ENCODE results near the gene CPEB1.

The CPEB1 gene

DNA sequence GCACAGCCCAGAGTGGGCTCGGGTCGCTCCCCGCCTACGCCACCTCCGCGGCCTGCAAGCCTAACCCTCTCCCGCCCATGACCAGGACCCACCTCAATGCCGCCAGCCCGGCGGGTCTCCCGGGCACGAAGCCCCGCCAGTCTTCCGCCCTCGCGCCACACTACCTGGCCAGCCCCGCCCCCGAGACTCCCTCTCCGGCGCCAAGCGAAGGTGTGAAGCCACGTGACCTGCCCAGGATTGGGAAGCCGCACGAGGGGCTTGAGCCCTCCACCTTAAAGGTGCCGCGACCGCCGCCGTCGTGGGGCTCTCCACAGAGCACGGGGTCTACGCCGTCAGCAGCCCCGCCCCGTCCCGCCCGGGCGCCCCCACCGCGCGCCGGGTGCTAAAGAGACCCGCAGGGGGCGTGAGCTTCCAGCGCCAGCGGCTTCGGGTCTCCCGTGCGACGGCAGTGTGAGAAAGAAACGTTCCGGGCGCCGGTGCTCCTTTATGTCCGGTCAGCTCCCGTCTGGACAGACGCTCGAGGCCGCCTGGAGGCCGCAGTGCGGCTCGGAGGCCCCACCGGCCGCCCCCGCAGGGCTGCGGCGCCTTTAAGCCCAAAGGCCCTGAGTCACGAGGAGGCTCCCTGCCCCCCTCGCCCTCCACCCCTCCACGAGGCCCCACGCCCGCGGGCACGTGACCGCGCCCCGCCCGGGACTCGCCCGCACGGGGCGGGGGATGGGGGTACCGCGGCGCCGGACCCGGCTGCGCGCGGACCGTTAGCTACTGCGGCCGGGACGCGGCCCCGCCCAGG lies at the start of gene CPEB1:
Gene CPEB1 (minus strand): TSS at position 319 of the 790 bp plus-strand sequence. CDS start 18,904 bp downstream, outside the sequence.
- no peak within 1 kb of the TSS for H3K27ac ChIP-seq (ENCODE audit: low read depth, low read length)
- H3K36me3 ChIP-seq (ENCODE audit: control insufficient read depth, insufficient read depth, low read length): no peaks in the 10 kb centered on the region
- H3K4me1 ChIP-seq (ENCODE audit: control insufficient read depth, insufficient read depth, low read length): no peaks in the 10 kb centered on the region
- H3K9ac ChIP-seq (ENCODE audit: low read depth, low read length): no peak within 1 kb of the TSS
- H3K4me3 ChIP-seq (ENCODE audit: low read depth, low read length): peak within 1 kb of the TSS; percentile 51
- H3K9me3 ChIP-seq (ENCODE audit: control insufficient read depth, insufficient read depth, low read length): 0 out of 2 replicates have a peak, but pooled peaks cover 2% of the 10 kb centered on the region
- peaks cover 59% of the 10 kb centered on the region for H3K27me3 ChIP-seq (ENCODE audit: control insufficient read depth, insufficient read depth, low read length)

DNA sequence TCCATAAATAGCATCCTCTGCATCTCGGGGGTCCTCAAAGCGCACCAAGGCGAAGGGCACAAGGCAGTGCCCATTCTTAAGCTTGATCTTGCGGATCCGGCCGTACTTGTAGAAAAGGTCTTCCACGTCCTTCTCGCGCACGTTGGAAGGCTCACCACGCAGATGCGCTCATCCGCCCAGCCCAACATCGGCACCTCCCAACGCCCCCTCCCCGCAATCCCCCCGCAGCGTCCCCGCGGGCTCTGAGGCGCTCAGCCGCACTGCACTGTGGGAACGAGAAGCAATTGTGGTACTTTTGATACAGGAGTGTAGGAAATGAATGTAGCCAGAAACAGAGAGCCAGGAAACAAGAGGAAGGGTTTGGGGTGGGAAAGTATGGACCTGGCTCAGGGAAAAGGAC lies 45.0 kb upstream of the CPEB1 start:
- no peaks in the 10 kb centered on the region for H3K36me3 ChIP-seq (ENCODE audit: control insufficient read depth, insufficient read depth, low read length)
- H3K4me3 ChIP-seq (ENCODE audit: low read depth, low read length): no peak overlapping the region
- H3K27me3 ChIP-seq (ENCODE audit: control insufficient read depth, insufficient read depth, low read length): no peaks in the 10 kb centered on the region
- no peak overlapping the region for H3K9ac ChIP-seq (ENCODE audit: low read depth, low read length)
- H3K27ac ChIP-seq (ENCODE audit: low read depth, low read length): no peak overlapping the region
- H3K9me3 ChIP-seq (ENCODE audit: control insufficient read depth, insufficient read depth, low read length): no peaks in the 10 kb centered on the region
- H3K4me1 ChIP-seq (ENCODE audit: control insufficient read depth, insufficient read depth, low read length): no peaks in the 10 kb centered on the region

DNA sequence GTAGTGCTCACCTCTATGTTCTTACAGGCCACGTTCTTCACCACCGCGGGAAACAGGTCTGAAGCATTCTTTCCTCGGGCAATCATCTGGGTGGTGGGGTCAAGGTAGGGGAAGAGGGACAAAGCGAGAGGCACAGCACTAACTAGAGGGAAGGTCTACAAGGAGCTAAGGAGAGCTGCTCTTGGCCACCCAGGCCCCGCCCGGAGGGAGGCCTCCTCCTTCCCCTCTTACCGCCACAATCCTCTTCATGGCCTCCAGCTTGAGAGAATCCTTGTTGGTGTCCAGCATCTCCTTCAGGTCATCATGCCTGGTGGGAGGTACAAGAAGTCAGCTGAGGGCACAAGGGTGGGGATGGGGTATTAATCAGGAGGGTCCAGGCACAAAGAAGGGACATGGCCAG lies 42.0 kb upstream of the CPEB1 start:
- no peak overlapping the region for H3K9ac ChIP-seq (ENCODE audit: low read depth, low read length)
- H3K27ac ChIP-seq (ENCODE audit: low read depth, low read length): no peak overlapping the region
- H3K36me3 ChIP-seq (ENCODE audit: control insufficient read depth, insufficient read depth, low read length): no peaks in the 10 kb centered on the region
- H3K4me3 ChIP-seq (ENCODE audit: low read depth, low read length): no peak overlapping the region
- H3K27me3 ChIP-seq (ENCODE audit: control insufficient read depth, insufficient read depth, low read length): no peaks in the 10 kb centered on the region
- no peaks in the 10 kb centered on the region for H3K4me1 ChIP-seq (ENCODE audit: control insufficient read depth, insufficient read depth, low read length)
- no peaks in the 10 kb centered on the region for H3K9me3 ChIP-seq (ENCODE audit: control insufficient read depth, insufficient read depth, low read length)

DNA sequence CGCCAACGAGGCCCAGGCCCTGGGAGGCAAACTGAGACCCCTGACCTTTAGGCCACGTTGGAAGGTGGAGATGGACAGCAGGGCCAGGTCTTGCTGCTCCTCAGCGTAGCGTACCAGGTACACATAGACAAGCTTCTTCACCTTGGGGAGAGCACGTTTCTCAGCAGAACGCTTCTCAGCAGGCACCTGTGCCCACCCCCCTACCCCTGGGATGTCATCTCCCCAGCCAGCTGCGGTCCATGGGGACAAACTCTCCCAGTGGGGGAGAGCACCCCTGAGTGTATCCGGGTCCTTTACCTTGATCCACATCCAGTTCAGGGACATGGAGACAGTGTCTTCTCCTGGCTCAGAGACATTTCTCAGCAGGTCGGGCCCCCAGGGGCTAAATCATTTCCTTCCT lies 41.5 kb upstream of the CPEB1 start:
- Histone ChIP-seq H3K9me3 (ENCODE audit: control insufficient read depth, insufficient read depth, low read length) (no peaks in the 10 kb centered on the region), H3K4me1 (ENCODE audit: control insufficient read depth, insufficient read depth, low read length) (no peaks in the 10 kb centered on the region), H3K27me3 (ENCODE audit: control insufficient read depth, insufficient read depth, low read length) (no peaks in the 10 kb centered on the region), H3K27ac (ENCODE audit: low read depth, low read length) (no peak overlapping the region), H3K9ac (ENCODE audit: low read depth, low read length) (no peak overlapping the region), H3K36me3 (ENCODE audit: control insufficient read depth, insufficient read depth, low read length) (no peaks in the 10 kb centered on the region), H3K4me3 (ENCODE audit: low read depth, low read length) (no peak overlapping the region)

DNA sequence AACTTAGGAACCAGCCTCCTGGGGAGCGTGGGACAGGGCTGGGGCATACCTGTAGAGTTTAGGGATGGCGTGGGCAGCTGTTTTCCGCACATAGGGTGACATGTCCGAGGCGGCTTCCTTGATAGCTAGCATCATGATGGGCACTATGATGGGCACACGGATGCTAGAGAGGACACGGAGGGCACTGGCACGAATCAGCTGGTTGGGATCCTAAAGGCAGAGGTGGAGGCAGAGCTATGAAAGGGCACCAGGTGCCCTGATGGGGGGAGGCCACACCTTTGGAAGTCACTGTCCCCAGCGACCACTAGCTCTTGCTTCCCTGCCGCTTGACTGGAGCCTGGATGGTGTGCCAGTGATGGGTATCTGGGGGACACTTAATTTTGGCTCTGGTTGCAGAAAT lies 34.2 kb upstream of the CPEB1 start:
- Histone ChIP-seq H3K27me3 (ENCODE audit: control insufficient read depth, insufficient read depth, low read length) (peaks cover 5% of the 10 kb centered on the region), H3K9me3 (ENCODE audit: control insufficient read depth, insufficient read depth, low read length) (no peaks in the 10 kb centered on the region), H3K4me3 (ENCODE audit: low read depth, low read length) (peak overlapping the region; percentile 80), H3K27ac (ENCODE audit: low read depth, low read length) (no peak overlapping the region), H3K36me3 (ENCODE audit: control insufficient read depth, insufficient read depth, low read length) (no peaks in the 10 kb centered on the region), H3K4me1 (ENCODE audit: control insufficient read depth, insufficient read depth, low read length) (peaks cover 8% of the 10 kb centered on the region; the same call in 1 of the 2 replicates), H3K9ac (ENCODE audit: low read depth, low read length) (peak overlapping the region; percentile 87; the same call in 1 of the 2 replicates)

DNA sequence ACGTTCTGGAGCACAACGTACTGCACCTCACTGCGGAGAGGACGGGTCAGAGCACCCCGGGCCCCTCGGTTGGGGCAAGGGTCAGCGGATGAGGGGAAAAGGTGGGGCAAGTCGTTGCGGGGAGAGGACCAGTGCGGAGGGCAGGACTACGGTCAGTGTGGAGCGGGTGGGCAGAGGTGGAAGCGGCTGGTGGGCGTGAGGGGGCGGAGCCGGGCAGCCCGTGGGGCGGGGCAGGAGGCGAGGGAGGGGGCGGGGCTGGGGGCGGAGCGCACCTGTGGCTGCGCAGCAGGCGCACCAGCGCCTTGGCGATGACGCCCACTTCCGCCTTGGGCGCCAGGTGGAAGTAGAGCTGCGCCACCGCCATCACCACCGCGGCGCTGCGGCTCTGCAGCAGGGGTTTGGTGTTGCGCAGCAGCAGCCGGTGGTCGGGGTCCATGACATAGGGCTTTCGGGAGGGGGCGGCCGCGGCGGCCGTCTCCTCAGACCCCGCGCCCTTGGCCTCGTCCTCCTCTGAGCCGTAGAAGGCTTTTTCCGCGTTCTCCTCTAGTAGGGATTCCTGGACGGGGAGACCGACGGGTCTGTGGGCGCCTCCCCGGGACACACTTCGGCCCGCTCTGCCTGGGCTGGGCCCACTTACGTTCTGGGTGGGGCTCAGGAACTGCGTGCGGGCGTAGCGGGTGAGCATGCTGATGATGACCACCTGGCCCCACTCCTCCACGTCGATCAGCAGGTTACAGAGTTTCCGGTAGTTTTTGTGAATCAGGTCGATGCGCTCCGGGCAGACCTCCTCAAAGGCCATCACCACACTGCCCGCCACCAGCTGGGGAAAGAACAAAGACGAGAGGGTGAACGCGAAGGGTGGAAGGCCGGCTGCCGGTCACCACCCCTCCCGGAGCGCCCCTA lies 33.3 kb upstream of the CPEB1 start:
- no peaks in the 10 kb centered on the region for H3K9me3 ChIP-seq (ENCODE audit: control insufficient read depth, insufficient read depth, low read length)
- H3K36me3 ChIP-seq (ENCODE audit: control insufficient read depth, insufficient read depth, low read length): no peaks in the 10 kb centered on the region
- peak overlapping the region; percentile 80 for H3K4me3 ChIP-seq (ENCODE audit: low read depth, low read length)
- H3K27me3 ChIP-seq (ENCODE audit: control insufficient read depth, insufficient read depth, low read length): peaks cover 5% of the 10 kb centered on the region
- H3K9ac ChIP-seq (ENCODE audit: low read depth, low read length): peak overlapping the region; percentile 87
- H3K27ac ChIP-seq (ENCODE audit: low read depth, low read length): peak overlapping the region; percentile 65
- peaks cover 9% of the 10 kb centered on the region for H3K4me1 ChIP-seq (ENCODE audit: control insufficient read depth, insufficient read depth, low read length)

DNA sequence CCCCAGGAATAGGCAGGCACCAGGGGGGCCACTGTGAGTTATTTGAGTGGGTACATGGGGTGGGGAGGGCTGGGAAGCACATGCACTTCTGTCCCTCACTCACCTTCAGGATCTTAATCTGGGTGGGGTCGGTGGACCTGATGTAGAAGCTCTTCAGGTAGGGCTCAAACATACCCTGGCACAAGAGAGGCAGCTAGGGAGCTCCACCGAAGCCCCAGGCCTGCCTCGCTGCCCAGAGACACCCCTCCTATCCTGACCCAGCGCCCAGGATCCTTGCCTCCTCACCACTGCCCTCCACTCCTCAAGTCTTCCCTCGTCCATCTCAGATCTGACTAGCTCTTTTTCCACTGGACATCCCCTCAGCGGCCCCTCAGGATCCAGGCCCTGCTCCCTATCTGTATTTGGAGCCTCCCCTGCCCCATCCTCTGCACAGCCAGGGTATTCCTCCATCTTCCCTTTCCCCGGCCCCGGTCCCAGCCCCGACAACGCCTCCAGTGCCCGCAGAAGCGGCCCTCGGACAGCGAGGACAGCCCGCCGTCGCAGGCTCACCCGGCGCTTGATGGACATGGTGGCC lies 32.5 kb upstream of the CPEB1 start:
- H3K4me3 ChIP-seq (ENCODE audit: low read depth, low read length): peak overlapping the region; percentile 80
- H3K9ac ChIP-seq (ENCODE audit: low read depth, low read length): no peak overlapping the region; the same call in 1 of the 2 replicates
- H3K27ac ChIP-seq (ENCODE audit: low read depth, low read length): no peak overlapping the region
- peaks cover 11% of the 10 kb centered on the region for H3K4me1 ChIP-seq (ENCODE audit: control insufficient read depth, insufficient read depth, low read length)
- H3K27me3 ChIP-seq (ENCODE audit: control insufficient read depth, insufficient read depth, low read length): peaks cover 5% of the 10 kb centered on the region
- no peaks in the 10 kb centered on the region for H3K9me3 ChIP-seq (ENCODE audit: control insufficient read depth, insufficient read depth, low read length)
- no peaks in the 10 kb centered on the region for H3K36me3 ChIP-seq (ENCODE audit: control insufficient read depth, insufficient read depth, low read length)

DNA sequence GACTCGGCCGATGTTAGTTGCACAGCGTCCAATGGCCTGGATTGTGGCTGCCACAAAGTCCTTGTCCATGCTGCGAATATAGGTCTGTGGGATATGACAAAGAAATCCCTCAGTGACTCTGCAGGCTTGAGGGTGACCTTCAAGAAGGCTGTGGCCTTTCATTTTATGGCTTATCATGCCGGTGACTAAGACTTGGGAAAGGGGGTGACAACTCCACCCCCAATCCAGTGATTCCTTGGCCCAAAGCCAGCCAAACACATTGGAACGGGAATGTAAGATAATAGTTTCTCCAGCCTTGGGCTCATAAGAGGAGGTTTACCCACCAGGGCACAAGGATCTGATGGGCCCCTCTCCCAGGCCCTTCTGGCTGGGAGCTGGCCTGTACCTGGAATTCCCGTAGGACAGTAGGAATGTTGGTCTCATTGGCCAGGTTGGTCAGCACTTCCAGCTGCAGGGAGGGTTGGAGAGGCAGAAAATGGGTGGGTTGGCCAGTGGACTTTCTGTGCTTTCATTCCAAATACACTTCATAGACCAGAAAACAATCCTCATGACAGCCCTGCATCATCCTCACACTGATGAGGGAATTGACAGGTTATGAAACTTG lies 30.7 kb upstream of the CPEB1 start:
- Histone ChIP-seq H3K9ac (ENCODE audit: low read depth, low read length) (no peak overlapping the region), H3K4me1 (ENCODE audit: control insufficient read depth, insufficient read depth, low read length) (peaks cover 11% of the 10 kb centered on the region), H3K9me3 (ENCODE audit: control insufficient read depth, insufficient read depth, low read length) (no peaks in the 10 kb centered on the region), H3K27me3 (ENCODE audit: control insufficient read depth, insufficient read depth, low read length) (peaks cover 5% of the 10 kb centered on the region), H3K36me3 (ENCODE audit: control insufficient read depth, insufficient read depth, low read length) (no peaks in the 10 kb centered on the region), H3K27ac (ENCODE audit: low read depth, low read length) (no peak overlapping the region), H3K4me3 (ENCODE audit: low read depth, low read length) (no peak overlapping the region)

DNA sequence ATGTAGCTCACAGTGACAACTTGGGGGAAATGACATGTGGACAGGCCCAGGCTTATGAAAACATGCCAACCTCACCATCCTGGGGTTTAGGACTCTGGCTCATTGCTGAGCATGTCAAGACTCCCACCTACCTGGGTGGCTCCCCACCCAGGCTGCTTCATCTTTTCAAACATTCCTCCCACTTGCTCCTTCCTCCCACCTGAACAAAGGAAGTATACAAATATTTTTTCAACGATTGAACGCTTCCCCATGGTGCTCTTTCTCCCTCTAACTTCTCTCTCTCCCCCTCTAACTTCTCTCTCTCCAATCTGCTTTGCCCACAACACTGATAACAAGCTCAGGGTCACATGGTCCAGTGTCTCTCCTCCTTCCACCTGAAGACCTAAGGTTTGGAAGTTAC lies 27.7 kb upstream of the CPEB1 start:
- H3K9me3 ChIP-seq (ENCODE audit: control insufficient read depth, insufficient read depth, low read length): no peaks in the 10 kb centered on the region
- H3K9ac ChIP-seq (ENCODE audit: low read depth, low read length): no peak overlapping the region
- H3K27me3 ChIP-seq (ENCODE audit: control insufficient read depth, insufficient read depth, low read length): peaks cover 4% of the 10 kb centered on the region
- H3K36me3 ChIP-seq (ENCODE audit: control insufficient read depth, insufficient read depth, low read length): no peaks in the 10 kb centered on the region
- no peak overlapping the region for H3K4me3 ChIP-seq (ENCODE audit: low read depth, low read length)
- H3K4me1 ChIP-seq (ENCODE audit: control insufficient read depth, insufficient read depth, low read length): peaks cover 3% of the 10 kb centered on the region; the same call in 1 of the 2 replicates
- no peak overlapping the region for H3K27ac ChIP-seq (ENCODE audit: low read depth, low read length)

DNA sequence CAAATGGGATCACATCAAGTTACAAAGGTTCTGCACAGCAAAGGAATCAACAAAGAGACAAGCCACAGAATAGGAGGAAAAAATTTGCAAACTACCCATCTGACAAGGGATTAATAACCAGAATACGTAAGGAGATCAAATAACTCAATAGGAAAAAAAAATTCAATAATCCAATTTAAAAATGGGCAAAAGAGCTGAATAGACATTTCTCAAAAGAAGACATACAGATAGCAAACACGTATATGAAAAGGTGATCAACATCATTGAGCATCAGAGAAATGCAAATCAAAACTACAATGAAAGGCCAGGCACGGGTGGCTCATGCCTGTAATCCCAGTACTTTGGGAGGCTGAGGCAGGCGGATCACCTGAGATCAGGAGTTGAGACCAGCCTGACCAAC lies 23.5 kb upstream of the CPEB1 start:
- Histone ChIP-seq H3K36me3 (ENCODE audit: control insufficient read depth, insufficient read depth, low read length) (no peaks in the 10 kb centered on the region), H3K27ac (ENCODE audit: low read depth, low read length) (no peak overlapping the region), H3K27me3 (ENCODE audit: control insufficient read depth, insufficient read depth, low read length) (no peaks in the 10 kb centered on the region), H3K9me3 (ENCODE audit: control insufficient read depth, insufficient read depth, low read length) (no peaks in the 10 kb centered on the region), H3K4me3 (ENCODE audit: low read depth, low read length) (no peak overlapping the region), H3K9ac (ENCODE audit: low read depth, low read length) (no peak overlapping the region), H3K4me1 (ENCODE audit: control insufficient read depth, insufficient read depth, low read length) (peaks cover 3% of the 10 kb centered on the region; the same call in 1 of the 2 replicates)

Measured in HUES48 (cell line).